Transverse colon (tissue), 4 donors: ENCODE data around the gene PDZRN3. TPM values are rescaled to one million over a fixed set of nuclear protein-coding genes. Genes with fewer than 3 reads are reported as not detected.

Experiments used
- DNase-seq: peaks from one replicate; pipeline ENCODE4 v3.0.0-alpha.2; 2019
- H3K27ac ChIP-seq, 4 donors: fragments of 200-600 bp; sonication (generic); 2 replicates each; pipeline ENCODE4 v1.5.1; 2016 to 2018; ENCODE audit warnings: inconsistent platforms in 4 of 4
- H3K27me3 ChIP-seq: fragments of 200-600 bp; sonication (generic); 2 replicates; pipeline ENCODE4 v1.5.1; 2017; ENCODE audit warnings: inconsistent platforms
- H3K36me3 ChIP-seq, 4 donors: fragments of 200-600 bp; sonication (generic); 2 replicates each; pipeline ENCODE4 v1.5.1; 2017 to 2019; ENCODE audit warnings: inconsistent platforms in 4 of 4
- H3K4me1 ChIP-seq, 4 donors: fragments of 200-600 bp; sonication (generic); 2 replicates each; pipeline ENCODE4 v1.5.1; 2017 to 2020; ENCODE audit warnings: inconsistent platforms in 4 of 4
- H3K4me3 ChIP-seq, 4 donors: fragments of 200-600 bp; sonication (generic); 1 replicate in 1 of 4; 2 replicates in 3 of 4; pipeline versions ENCODE4 v1.5.1 to v1.6.1; 2017 to 2019; ENCODE audit warnings: inconsistent platforms in 4 of 4
- H3K9me3 ChIP-seq, 2 donors: fragments of 200-600 bp; sonication (generic); 2 replicates each; pipeline ENCODE4 v1.5.1; 2017 to 2019; ENCODE audit warnings: inconsistent platforms in 2 of 2
- CTCF ChIP-seq, 5 experiments: fragments of 200-600 bp in 3 of 5; fragments of 450-650 bp in 2 of 5; sonication (generic) in 3 of 5; IDR thresholded peaks; 1 replicate in 2 of 5; 2 replicates in 3 of 5; pipeline ENCODE4 v1.5.1; 2016 to 2017; ENCODE audit warnings: antibody characterized with exemption in 5 of 5, inconsistent platforms in 3 of 5, mild to moderate bottlenecking in 2 of 5, moderate library complexity in 1 of 5
- EP300 ChIP-seq: sonication (generic); formaldehyde crosslinking; IDR thresholded peaks from one replicate; pipeline ENCODE4 v1.6.1; 2017; ENCODE audit warnings: antibody characterized with exemption, low read depth
- POLR2A ChIP-seq: fragments of 450-650 bp; IDR thresholded peaks from one replicate; pipeline ENCODE4 v1.6.1; 2016; ENCODE audit warnings: antibody characterized with exemption, mild to moderate bottlenecking, moderate library complexity
- POLR2AphosphoS5 ChIP-seq, 3 donors: sonication (generic); formaldehyde crosslinking; IDR thresholded peaks; one replicate each; pipeline ENCODE4 v1.6.1; 2016; ENCODE audit warnings: antibody characterized with exemption in 3 of 3
- WGBS, 2 donors: methylation state at CpG; one replicate each; pipeline ENCODE4 v1.1.5; 2018; ENCODE audit warnings: low coverage in 1 of 2; 5-methylcytosine and 5-hydroxymethylcytosine counted together
- in situ Hi-C, 4 donors: fragments of 200-750 bp; cut with MboI; loops; one replicate each; pipeline versions ENCODE4 v1.15.0 to v1.15.1; 2017; ENCODE audit warnings: low sequenced_read_pairs in 3 of 4, low pct_ligation_motif_present in 1 of 4, low pct_unique_long_range_greater_than_20kb in 1 of 4
- intact Hi-C: fragments of 100-400 bp; cut with DNase I; formaldehyde crosslinking; loops from one replicate; pipeline ENCODE4 v1.15.1; 2023; ENCODE audit warnings: low total_unique reads
- total RNA-seq, 4 donors: library from RNA; depleted of rRNA; stranded (reverse); fragments of >200 nt; gene quantifications; one replicate each; pipeline ENCODE4 v1.1.0, GENCODE V29; 2016

Gene PDZRN3
- total RNA-seq, 4 donors from 2014 or later: 31.9 to 191 (median 75.3) TPM

DNA sequence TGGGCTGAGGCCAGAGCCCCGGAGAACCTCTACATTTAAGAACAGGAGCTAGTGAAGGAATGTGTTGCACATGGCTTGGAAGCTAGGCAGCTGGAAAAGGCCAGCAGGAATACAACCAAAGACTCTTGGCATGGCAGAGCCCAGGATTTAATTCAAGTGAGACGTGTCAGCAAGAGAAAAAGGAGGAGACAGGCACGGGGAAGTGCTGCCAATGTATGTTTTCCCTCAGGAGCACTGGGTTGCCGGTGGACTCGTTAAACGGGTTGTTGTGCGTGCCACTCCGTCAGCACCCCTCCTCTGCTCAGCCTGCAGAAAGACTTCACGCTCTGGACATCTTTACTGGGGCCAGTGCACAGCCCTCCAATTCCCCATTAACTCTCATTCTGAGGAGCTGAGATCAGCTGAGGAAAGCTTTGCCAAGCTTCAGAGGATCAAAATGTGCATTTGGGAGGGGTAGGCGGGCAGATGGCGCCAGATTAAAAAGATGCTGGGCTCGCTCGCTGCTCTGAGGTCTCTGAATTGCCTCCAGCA, 103.7 kb downstream of the PDZRN3 start:
- Histone ChIP-seq H3K27me3 (no peaks in the 10 kb centered on the region), H3K9me3 (no peaks in the 10 kb centered on the region), H3K27ac (peak overlapping the region; percentile 77 to 86 (median 84)), H3K36me3 (no peaks in the 10 kb centered on the region), H3K4me3 (peak overlapping the region in 2 of 4 donors; percentile 13 to 30), H3K4me1 (peaks cover 20 to 65% (median 45%) of the 10 kb centered on the region in 4 donors)
- intact Hi-C loops (loop anchor here (5.0 kb wide), 1 partner anchor 81 kb away; no protein-coding TSS in a partner anchor), in situ Hi-C loops (loop anchor here in 2 of 4 donors (25.0 kb wide), 2 partner anchors 91 to 316 kb away; partner anchors contain the start of gene PDZRN3 (in 1 of the 2))
- TF ChIP-seq POLR2A (no peak), POLR2AphosphoS5 (IDR thresholded peaks at IDR 0.05) (peak; percentile 75 to 78 (median 75)), CTCF (IDR thresholded peaks at IDR 0.05) (no peak), EP300 (peak; percentile 89)
- DNase-seq: peak; percentile 63
- WGBS, 2 donors: 34 to 37% methylated on average over 2 to 13 of the region's 13 CpGs

- Histone ChIP-seq H3K36me3 (no peaks in the 10 kb centered on the region), H3K4me3 (no peak overlapping the region), H3K4me1 (peaks cover 34 to 92% (median 68%) of the 10 kb centered on the region in 4 donors), H3K9me3 (no peaks in the 10 kb centered on the region), H3K27me3 (no peaks in the 10 kb centered on the region), H3K27ac (peak overlapping the region; percentile 77 to 86 (median 84))
- intact Hi-C loops: loop anchor here (5.0 to 10.0 kb wide), 2 partner anchors 106 to 318 kb away; partner anchors contain the start of gene PDZRN3
- 20 to 24% methylated on average over 1 to 5 of the region's 5 CpGs for WGBS, 2 donors
- peak; percentile 70 for DNase-seq
- TF ChIP-seq POLR2AphosphoS5 (IDR thresholded peaks at IDR 0.05): peak; percentile 75 to 85 (median 84)
- no peak for TF ChIP-seq POLR2A
- no peak for TF ChIP-seq CTCF (IDR thresholded peaks at IDR 0.05)
- TF ChIP-seq EP300: peak; percentile 96
- in situ Hi-C loops: loop anchor here in 2 of 4 donors (25.0 kb wide), 2 partner anchors 96 to 321 kb away; partner anchors contain the start of gene PDZRN3 (in 1 of the 2)
These were observed 108.1 kb downstream of the PDZRN3 start for GRCh38 chr3:73516631-73517030.

DNA sequence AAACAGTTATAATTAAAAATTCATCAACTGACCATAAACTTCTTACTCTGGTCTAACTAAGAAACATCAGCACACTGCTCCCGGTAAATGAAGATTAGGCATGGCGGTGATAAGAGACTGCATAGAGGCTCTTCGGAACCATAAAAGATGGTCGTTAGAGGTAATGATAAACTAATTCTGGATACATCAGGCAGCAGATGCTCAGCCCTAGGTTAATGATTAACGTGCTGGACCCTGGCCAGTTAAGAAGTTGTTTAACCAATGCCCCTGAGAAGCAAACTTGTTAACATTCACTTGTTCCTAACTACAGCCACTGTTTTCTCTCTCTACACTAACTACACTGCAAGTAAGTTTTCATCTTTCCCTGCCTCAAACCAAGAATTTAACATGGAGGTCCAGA, 111.5 kb downstream of the PDZRN3 start:
- 38 to 42% methylated on average over 5 of the region's 5 CpGs for WGBS, 2 donors
- peaks cover 19 to 94% (median 74%) of the 10 kb centered on the region in 4 donors for H3K4me1 ChIP-seq
- H3K4me3 ChIP-seq: no peak overlapping the region
- peak; percentile 91 for DNase-seq
- intact Hi-C loops (loop anchor here (10.0 kb wide), 1 partner anchor 322 kb away; no protein-coding TSS in a partner anchor), in situ Hi-C loops (loop anchor here in 2 of 4 donors (25.0 kb wide), 2 partner anchors 99 to 324 kb away; partner anchors contain the start of gene PDZRN3 (in 1 of the 2))
- no peaks in the 10 kb centered on the region for H3K9me3 ChIP-seq
- H3K27me3 ChIP-seq: no peaks in the 10 kb centered on the region
- H3K36me3 ChIP-seq: no peaks in the 10 kb centered on the region
- H3K27ac ChIP-seq: peak overlapping the region; percentile 77 to 86 (median 84)
- TF ChIP-seq POLR2A: no peak
- TF ChIP-seq POLR2AphosphoS5 (IDR thresholded peaks at IDR 0.05): peak in 2 of 3 donors; percentile 14 to 39

GRCh38 chr3:73511571-73512525, 112.9 kb downstream of the PDZRN3 start:
- intact Hi-C loops: loop anchor here (10.0 kb wide), 1 partner anchor 323 kb away; no protein-coding TSS in a partner anchor
- no peaks in the 10 kb centered on the region for H3K27me3 ChIP-seq
- peak; percentile 24 for DNase-seq
- no peaks in the 10 kb centered on the region for H3K36me3 ChIP-seq
- in situ Hi-C loops: loop anchor here in 2 of 4 donors (25.0 kb wide), 2 partner anchors 100 to 325 kb away; partner anchors contain the start of gene PDZRN3 (in 1 of the 2)
- H3K4me3 ChIP-seq: no peak overlapping the region
- H3K4me1 ChIP-seq: peaks cover 19 to 85% (median 67%) of the 10 kb centered on the region in 4 donors
- no peaks in the 10 kb centered on the region for H3K9me3 ChIP-seq
- WGBS, 2 donors: 9 to 32% methylated on average over 8 to 21 of the region's 21 CpGs
- H3K27ac ChIP-seq: peak overlapping the region; percentile 77 to 86 (median 84)
- TF ChIP-seq POLR2A (no peak), POLR2AphosphoS5 (IDR thresholded peaks at IDR 0.05) (peak; percentile 11 to 27 (median 13)), CTCF (IDR thresholded peaks at IDR 0.05) (no peak), EP300 (no peak)
